Measurements from ENCODE around the gene TTR.
A peak's percentile ranks its signal among the peaks of the same experiment; 100 is the strongest.

The TTR gene

DNA sequence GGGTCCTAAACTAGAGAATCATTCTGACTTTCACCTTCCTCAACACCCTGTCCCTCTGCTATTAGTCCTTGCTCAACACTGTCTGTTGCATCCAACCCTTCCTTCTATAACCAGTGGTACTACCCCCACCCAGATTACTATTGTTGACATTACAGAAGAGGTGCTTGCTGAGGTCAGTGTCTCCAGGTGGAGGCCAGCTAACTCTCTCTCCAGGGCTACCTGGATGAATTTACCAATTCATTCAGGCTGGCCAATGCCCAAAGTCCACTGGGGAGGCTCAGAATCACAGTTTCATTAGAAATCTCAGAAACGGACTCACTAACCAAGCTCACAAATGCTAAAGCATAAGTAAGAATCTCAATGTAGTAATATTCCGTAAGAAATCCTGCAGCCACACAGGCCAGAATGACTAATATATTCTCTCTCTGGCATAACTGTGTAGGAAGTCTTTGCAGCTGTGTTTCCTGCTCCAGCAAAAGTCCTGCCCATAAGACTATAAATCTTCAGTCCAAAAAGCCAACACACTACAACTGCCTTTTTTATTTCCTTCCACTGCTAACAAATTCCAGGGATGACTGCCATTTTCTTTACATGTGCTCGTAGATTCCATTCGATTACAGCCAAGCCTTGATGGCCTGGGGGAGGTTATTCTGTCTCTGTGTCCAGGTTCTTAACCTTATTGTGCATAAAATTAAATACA lies 10.0 kb upstream of the TTR start:
- DNase-seq: no peak

DNA sequence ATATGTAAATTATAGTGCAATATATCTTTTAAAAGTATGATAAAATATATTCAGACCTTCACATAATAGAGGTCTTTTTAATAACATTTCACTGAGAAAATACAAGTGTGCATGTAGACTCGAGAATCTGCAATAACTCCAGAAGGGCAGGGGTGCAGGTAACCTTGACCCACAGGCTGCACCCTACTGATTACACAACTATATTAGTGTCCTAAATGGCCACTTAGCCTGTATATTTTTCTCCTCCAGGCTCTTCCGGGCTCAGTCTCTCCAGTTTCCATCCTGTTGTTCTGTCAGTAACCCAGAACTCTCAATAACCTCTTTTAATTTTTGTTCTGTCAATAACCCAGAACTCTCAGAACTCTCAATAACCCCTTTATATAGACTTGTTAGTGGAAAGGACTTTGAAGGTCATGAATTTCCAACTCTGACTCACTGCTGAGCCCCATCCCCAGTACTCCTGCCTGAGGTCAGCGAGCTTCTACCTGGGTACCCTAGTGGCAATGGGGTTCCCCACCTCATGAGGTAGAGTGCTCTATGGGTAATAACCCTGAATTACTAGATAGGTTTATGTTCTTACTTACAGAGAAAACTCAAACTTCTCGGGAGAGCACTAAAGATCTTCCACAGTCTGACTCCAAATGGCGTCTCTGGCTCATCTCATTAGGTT lies 8.4 kb upstream of the TTR start:
- no peak for DNase-seq

DNA sequence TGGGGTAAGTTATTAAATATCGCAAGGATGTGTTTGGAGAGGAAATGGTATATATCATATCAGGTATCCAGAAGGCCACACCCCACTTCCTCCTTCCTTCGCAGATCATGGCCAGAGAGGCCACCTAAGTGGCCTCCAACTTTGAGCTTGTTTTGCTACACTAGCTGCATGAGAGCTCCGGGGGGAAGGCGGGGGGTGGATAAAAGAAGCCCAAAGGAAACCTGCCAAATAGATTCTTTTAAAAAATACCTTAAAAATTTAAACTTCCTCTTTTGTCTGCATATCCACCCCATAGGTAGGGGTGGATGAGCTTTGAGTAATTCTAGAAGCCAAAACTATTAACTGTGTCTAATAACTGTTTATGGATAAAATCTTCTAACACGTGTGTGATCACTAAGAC lies 5.7 kb upstream of the TTR start:
- DNase-seq: no peak

DNA sequence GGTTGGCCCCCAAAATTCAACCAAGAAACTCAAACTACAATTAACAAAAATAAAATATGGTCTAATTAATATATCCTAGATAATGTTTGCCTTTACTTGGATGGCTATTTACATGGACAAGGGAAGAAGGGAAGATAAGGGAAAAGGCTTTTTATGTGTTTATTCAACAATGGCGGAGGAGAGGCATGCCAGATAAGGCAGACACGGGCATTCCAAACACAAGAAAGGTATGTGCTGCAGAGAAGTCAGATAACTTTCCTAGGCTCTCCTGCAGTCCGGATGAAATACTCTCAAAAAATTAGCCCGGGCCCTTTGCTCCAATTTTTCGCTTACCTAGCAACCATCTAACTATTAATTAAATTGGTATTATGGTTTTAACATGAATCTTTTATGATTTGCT lies 5.1 kb upstream of the TTR start:
- no peak for DNase-seq

DNA sequence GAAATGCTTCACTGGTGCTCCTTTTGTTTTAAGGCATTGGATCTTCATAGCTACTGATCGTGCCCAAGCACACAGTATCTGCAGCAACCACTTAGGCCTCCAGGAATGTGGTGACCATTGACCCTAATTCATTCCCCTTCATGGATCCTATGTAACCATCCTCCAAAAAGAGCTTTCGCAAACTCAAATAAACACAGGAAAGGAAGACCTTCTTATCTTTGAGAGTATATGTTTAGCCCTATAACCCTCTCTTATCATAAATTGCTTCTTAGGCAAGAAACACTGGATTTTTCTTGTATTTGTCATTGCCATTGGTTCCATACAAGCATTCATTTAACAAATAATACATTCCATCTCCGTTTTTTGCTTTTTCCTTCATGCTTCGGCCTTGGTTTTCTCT lies 4.1 kb upstream of the TTR start:
- no peak for DNase-seq

DNA sequence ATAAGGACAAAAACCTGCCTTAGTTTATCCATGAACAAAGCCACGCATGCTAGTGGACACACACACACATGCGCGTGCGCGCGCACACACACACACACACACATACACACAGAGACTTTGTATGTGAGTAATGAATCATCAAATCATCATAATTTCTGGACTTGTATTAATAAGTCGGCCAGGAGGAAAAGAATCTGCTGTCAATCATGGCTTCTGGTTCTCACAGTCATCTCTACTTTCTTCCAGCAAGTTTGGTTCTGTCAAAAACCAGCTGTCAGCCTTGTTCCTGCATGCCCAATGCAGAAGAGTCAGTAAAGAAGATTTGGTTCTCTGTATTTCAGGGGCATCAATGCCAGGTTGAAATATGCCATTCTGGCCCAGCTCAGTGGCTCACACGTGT lies 1.1 kb upstream of the TTR start:
- no peak for DNase-seq

DNA sequence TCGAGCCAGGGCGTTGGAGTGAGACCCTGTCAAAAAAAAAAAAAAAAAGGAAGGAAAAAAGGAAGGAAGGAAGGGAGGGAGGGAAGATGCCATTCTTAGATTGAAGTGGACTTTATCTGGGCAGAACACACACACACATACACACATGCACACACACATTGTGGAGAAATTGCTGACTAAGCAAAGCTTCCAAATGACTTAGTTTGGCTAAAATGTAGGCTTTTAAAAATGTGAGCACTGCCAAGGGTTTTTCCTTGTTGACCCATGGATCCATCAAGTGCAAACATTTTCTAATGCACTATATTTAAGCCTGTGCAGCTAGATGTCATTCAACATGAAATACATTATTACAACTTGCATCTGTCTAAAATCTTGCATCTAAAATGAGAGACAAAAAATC lies 564 bp upstream of the TTR start:
- DNase-seq: no peak

DNA sequence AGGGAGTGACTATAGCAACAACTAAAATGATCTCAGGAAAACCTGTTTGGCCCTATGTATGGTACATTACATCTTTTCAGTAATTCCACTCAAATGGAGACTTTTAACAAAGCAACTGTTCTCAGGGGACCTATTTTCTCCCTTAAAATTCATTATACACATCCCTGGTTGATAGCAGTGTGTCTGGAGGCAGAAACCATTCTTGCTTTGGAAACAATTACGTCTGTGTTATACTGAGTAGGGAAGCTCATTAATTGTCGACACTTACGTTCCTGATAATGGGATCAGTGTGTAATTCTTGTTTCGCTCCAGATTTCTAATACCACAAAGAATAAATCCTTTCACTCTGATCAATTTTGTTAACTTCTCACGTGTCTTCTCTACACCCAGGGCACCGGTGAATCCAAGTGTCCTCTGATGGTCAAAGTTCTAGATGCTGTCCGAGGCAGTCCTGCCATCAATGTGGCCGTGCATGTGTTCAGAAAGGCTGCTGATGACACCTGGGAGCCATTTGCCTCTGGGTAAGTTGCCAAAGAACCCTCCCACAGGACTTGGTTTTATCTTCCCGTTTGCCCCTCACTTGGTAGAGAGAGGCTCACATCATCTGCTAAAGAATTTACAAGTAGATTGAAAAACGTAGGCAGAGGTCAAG lies 955 bp downstream of the TTR start:
- no peak for DNase-seq

DNA sequence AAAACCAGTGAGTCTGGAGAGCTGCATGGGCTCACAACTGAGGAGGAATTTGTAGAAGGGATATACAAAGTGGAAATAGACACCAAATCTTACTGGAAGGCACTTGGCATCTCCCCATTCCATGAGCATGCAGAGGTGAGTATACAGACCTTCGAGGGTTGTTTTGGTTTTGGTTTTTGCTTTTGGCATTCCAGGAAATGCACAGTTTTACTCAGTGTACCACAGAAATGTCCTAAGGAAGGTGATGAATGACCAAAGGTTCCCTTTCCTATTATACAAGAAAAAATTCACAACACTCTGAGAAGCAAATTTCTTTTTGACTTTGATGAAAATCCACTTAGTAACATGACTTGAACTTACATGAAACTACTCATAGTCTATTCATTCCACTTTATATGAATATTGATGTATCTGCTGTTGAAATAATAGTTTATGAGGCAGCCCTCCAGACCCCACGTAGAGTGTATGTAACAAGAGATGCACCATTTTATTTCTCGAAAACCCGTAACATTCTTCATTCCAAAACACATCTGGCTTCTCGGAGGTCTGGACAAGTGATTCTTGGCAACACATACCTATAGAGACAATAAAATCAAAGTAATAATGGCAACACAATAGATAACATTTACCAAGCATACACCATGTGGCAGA lies 3.6 kb downstream of the TTR start:
- DNase-seq: no peak

DNA sequence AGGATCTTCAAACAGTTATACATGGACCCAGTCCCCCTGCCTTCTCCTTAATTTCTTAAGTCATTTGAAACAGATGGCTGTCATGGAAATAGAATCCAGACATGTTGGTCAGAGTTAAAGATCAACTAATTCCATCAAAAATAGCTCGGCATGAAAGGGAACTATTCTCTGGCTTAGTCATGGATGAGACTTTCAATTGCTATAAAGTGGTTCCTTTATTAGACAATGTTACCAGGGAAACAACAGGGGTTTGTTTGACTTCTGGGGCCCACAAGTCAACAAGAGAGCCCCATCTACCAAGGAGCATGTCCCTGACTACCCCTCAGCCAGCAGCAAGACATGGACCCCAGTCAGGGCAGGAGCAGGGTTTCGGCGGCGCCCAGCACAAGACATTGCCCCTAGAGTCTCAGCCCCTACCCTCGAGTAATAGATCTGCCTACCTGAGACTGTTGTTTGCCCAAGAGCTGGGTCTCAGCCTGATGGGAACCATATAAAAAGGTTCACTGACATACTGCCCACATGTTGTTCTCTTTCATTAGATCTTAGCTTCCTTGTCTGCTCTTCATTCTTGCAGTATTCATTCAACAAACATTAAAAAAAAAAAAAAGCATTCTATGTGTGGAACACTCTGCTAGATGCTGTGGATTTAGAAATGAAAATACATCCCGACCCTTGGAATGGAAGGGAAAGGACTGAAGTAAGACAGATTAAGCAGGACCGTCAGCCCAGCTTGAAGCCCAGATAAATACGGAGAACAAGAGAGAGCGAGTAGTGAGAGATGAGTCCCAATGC lies 4.6 kb downstream of the TTR start:
- no peak for DNase-seq

DNA sequence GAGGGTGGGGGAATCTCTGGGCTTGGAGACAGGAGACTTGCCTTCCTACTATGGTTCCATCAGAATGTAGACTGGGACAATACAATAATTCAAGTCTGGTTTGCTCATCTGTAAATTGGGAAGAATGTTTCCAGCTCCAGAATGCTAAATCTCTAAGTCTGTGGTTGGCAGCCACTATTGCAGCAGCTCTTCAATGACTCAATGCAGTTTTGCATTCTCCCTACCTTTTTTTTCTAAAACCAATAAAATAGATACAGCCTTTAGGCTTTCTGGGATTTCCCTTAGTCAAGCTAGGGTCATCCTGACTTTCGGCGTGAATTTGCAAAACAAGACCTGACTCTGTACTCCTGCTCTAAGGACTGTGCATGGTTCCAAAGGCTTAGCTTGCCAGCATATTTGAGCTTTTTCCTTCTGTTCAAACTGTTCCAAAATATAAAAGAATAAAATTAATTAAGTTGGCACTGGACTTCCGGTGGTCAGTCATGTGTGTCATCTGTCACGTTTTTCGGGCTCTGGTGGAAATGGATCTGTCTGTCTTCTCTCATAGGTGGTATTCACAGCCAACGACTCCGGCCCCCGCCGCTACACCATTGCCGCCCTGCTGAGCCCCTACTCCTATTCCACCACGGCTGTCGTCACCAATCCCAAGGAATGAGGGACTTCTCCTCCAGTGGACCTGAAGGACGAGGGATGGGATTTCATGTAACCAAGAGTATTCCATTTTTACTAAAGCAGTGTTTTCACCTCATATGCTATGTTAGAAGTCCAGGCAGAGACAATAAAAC lies 6.5 kb downstream of the TTR start:
- no peak for DNase-seq

DNA sequence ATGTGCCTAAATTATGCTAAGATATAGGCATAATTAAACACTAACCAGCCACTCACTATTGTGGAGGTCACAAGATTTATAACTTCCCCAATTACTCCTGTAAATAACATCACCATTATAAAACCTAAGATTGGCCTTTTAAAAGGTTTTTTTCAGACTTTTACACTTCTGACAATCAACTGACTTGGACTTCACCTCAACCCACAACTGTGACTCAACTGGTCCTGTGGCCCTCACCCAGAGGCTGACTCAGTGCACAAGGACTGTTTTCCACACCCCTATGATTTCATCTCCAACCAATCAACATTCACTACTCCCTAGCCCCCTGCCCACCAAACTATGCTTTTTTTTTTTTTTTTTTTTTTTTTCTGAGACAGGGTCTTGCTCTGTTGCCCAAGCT lies 11.6 kb downstream of the TTR start:
- DNase-seq: no peak

DNA sequence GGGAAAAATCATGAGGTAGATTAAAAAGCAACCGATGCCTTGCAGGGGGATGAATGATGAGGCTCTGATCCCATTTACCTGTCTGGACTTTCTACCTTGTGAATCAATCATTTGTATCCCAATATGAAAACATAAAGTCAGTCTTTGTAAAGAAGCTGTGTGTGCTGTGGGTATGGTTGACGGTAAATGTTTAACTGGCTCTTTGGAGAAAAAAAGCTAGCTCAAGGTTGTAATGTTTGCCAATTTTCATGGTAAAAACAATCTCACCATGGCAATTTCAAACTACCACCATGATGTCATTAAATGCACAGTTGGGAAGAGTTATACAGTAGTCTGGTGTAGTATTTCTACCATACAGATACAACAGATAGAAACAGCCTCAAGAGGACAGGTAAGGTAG lies 14.6 kb downstream of the TTR start:
- no peak for DNase-seq

DNA sequence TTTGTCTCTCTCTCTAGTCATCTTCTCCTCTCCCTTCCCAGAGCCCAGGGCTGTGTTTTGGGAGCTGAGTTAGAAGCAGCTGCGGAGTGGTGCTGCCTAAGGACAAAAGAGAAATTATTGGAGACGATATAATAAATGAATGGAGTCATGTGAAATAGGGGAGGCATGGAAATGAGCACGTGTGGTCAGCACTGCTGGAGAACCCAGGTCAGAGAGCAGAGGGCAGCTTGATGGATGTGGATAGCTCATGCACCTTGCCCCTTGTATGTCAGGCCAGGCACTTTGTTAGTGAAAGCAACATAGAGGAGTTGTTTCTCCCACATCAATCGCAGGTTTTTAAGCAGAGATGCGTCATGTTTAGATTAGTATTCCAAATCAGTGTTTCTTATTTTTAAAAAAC lies 15.7 kb downstream of the TTR start:
- DNase-seq: no peak

DNA sequence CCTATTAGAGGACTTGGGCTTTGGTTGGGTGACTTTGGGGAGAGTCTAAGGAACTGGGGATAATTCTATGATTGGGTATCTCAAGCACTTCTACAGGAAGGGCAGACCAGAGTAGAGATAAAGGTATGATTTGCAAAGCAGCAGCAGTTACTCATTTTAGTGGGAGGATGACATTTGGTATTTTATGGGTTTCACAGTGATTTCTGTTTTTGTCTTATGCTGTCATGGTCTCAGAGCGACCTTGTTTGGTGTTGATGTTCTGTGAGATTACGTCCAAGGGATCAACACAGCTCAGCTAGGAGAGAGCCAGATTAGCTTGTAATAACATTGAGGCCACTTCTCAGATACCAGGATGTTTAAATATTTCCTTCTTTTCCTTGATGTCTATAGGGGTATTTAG lies 18.2 kb downstream of the TTR start:
- no peak for DNase-seq

DNA sequence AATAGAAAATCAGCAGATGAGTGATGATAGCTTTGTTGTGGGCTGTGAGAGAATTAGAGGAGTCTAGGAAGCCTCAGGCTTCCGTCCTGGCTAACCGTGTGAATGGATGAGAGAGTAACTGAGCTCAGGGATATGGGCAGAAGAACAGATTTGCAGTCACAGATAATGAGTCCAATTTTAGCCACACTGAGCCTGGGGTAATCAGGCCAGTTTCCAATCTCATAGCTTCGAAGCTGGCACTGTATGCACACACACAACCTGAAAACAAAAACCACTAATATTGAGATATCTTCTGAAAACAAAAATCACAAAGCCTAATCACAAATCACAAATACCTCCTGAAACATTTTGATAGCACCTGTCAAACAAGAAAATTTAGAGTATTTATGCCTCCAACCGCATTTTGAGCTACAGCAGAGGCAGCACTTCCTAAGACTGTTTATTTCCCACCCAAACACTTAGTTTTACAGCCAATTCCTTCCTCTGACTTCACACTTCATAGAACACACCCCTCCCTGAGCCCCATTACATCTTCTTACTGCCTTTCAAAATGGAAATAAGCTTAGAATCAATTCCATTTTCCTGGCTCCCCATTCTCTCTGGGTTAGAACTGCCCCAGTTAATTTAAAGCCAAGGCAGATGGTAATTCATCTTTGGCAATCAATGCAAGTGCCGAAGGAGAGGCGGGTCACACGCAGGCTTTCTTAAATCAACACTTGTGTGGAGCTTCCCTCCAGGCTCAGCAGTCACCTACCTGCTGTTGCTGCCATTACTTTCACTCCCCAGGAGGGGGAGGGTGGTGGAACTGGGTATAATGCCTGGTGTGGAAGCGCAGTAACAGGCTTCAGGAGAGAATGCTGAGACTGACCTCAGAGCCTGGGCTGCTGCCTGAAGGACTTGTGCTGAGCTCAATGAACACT lies 18.9 kb downstream of the TTR start:
- no peak for DNase-seq

DNA sequence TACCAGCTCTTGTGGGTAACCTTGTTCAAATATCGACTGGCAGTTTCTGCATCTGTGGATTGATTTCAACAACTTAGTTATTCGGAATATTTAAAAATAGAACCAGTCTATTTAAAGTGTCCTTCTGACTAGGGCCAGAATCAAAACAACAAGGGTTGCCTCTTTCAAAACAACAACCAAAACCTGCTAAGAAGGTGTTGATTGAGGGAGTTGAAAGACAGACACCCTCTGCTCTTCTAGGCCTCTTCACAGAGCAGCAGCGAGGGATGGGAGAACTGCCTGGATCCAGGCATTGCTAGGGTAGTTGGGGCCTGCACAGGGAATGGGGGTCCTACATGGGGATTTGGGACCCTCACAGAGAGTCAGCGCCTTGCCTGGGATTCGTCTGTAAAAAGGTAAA lies 19.8 kb downstream of the TTR start:
- DNase-seq: no peak

DNA sequence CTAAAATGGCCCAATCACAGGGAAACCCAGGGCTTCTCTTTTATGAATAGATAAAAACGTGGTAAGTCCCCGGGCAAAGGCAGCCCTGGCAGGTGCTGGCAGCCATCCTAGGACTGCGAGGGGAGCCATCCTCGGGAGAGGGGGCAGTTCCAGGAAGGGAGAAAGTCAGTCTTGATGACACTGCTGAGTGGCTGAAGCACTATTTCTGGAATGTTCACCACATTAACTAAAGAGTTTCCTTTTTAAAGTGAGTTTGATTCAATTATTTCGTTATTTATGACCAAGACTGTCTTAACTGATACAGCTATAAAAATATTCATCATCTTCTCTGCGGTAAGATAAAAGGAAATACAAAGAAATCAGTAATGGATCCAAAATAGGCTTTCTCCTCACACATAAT lies 20.4 kb downstream of the TTR start:
- DNase-seq: no peak

DNA sequence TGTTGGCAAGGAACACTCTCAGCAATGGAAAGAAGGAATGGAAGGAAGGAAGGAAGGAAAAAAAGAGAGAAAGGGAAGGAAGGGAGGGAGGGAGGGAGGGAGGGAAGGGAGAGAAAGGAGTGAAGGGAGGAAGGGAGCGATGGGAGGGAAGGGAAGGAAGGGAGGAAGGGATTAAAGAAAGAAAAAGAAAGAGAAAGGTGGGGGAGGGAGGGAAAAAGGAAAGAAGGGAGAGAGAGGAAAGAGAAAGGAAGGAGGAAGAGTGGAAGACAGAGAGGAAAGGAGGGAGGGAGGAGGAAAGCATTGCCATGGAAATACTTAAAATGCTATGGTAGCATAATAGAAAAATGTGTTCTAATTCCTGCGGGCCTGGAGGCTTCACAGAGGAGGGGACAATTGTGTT lies 22.4 kb downstream of the TTR start:
- no peak for DNase-seq

DNA sequence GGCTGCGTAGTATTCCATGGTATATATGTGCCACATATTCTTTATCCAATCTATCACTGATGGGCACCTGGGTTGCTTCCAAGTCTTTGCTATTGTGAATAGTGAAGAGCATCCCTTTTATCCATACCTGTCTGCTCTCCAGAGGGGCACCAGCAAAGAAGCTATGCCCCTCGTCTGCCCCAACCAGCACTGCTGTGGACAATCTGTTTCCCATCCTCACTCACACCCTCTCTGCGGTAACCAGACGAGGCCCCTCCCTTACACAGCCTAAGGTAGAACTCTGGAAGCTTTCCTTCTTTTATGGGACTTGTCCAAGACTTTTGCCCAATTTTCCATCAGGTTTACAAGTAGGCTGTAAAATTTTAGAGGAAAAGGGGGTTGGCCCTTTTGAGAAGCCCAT lies 24.9 kb downstream of the TTR start:
- no peak for DNase-seq

DNA sequence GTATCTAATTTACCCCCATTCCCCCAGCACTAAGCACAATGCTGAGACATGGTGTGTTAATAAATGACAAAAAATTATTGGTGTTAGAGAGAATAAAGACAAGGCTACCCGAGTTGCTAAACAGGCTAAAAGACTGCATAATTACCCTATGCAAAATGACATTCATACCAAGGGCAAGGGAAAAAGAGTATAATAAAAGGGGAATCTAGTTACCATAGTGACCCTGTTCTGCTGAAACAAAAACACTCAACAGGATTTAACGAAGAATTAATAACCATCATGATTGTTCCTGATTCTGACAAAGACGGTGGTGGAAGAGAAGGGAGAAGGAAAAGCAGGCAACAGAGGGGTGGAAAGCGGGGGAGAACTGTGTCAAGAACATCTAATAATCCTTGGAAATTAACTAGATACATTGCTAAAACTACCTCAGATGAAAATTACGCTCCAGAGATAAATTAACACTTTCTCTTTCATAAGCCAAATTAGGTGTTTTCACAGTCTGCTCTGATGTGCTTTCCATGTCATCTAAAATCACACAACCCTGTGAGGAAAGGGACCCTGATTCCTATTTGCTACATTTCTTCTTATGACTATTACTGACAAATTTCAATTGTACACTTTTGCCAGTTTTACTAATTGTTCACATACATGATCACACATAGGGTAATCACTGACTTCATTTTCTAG lies 25.5 kb downstream of the TTR start:
- peak; percentile 8 for DNase-seq

Measured in NCI-H526 treated with DMSO at 0.1 percent for 48 hours (cell line).